Measurements from ENCODE around the gene RSPO3.

The RSPO3 gene

DNA sequence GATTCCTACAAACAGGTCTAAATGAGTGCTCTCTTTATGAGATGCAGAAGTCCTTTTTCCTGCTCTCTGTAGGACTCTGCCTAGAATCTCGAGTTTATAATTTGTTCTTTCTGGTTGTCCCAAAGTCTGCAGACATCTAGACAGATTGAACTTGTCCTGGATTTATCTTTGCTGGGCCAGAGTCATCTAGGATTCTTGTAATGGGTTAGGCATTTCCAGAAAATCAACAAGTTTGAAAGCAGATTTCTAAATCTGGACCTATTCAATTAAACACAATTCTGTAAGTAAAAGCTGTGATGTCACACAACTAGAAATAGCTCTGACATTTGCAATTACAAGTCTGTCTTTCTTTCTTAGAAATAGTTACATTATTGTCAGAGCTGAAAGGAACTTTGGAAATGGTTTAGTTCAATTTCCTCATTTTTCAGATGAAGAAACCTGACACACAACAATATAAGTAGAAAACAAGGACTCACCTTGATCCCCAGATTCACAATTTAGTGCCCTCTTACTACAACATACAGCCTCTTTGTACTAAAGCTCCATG is 4.2 kb upstream of the RSPO3 start:
- no peak for DNase-seq

GRCh38 chr6:127115084-127115655 is 3.3 kb upstream of the RSPO3 start:
- no peak for DNase-seq

GRCh38 chr6:127115746-127116145 is 2.7 kb upstream of the RSPO3 start:
- DNase-seq, result no peak

DNA sequence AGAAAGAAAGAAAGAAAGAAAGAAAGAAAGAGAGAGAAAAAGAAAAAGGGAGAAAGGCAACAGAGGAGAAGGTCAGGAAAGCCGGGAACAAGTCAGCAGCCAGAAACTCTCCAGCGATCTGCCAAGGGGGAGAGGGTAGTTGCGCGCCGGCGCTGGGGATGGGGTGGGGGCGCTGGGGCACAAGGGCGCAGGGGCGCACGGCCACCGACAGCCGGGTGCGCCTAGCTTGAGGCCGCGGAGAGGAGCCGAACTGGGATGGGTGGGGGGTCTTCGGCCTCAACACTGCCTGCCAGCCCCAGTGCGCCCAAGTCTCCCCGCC is 533 bp upstream of the RSPO3 start:
- DNase-seq, result no peak

- DNase-seq, result no peak
These were observed 891 bp downstream of the RSPO3 start for GRCh38 chr6:127119102-127120022.

DNA sequence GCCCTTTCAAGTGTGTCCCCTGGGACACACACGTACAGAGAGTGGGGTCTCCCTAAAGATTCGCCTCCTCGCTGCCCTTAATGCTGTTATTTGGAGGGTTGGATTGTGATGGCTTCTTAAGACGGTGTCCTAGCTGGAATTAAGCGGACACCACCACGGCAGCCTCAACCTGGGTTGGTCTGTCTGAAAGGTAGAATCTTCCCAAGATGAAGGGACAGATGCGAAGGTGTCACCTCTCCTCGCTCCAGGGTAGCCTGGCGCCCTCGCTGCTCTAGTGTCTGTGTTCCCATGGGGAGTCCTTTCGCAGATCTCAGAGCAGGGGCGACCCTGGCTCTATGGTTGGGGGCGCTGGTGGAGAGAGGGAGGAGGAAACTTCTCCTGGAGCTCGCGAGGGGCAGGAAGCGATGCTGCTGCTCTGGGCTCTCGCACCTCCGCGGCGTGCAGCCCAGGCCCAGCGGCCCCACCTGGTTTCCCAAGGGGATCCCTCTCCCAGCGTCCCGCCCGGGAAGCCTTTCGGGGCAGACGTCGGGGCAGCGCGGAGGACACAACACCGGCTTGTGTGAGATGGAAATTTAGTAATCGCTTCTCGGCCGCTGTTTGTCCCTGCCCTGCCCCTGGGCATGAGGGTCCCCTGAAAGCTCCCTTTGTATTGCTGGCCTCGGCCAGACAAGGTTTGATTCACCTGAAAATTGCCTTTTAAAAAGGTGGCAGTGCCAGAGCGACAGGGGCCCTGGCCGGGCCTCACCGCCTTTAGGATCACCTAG is 1.7 kb downstream of the RSPO3 start:
- no peak for DNase-seq

DNA sequence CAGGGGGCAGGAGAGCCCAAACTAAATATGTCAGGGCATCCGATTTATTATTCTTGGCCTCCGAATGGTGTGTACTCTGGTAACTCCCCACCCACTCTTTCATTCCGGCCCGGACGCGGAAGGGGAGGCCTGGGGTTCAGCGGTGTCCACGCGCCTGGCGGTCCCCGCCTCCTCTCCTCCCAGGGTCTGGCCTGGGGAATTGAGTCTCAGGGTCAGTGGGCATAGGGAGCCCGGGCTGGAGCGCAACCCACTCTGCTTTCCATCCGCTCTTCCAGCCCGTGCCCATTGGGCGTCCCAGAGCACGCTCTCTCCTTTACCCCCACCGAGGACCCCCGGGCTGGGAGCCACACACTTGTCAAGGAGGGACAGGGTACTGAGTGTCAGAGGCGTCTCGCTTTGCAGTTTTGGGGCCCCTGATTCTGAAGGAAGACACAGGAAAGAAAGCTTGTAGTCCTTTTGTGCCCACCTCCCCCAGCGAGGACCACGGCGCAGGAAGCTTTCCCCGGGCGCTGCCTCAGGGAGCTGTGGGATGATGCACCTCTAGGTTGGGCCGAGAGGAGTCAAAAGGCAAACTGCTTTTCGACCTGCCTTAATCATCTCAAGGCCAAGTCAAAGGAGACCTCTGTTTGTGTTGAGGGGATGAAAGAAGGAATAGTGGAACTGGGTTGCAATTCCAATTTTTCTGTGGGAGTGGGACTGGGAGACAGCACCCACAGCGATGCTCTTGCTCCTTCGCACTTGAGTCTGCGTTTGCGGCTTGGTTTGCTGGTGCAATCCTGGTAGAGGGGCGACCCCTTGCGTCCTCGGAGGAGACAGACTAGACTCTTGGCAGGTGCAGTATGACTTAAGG is 2.5 kb downstream of the RSPO3 start:
- peak; percentile 20 for DNase-seq

GRCh38 chr6:127121637-127121960 is 3.1 kb downstream of the RSPO3 start:
- no peak for DNase-seq

GRCh38 chr6:127124172-127124571 is 5.7 kb downstream of the RSPO3 start:
- no peak for DNase-seq

DNA sequence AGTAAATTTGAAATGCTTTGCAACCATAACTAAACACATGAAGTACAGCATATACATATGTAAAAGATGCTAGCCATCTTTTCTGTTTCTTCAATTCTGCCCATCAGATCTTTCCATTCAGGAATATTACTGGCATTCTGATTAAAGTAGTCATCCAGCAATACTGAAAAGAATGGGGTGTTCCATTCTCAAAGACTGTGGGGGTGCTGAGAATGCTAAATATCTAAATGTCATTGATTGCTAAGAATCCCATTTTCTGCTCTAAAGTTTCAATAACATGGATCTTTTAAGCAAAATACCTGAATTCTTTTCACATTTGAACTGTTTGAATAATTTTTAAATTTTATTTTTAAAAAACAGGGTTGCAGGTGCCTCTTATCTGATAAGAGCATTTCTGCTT is 6.2 kb downstream of the RSPO3 start:
- no peak for DNase-seq

- no peak for DNase-seq
These were observed 9.6 kb downstream of the RSPO3 start for GRCh38 chr6:127128066-127128465.

- DNase-seq, result no peak
These were observed 10.8 kb downstream of the RSPO3 start for GRCh38 chr6:127129251-127129650.

DNA sequence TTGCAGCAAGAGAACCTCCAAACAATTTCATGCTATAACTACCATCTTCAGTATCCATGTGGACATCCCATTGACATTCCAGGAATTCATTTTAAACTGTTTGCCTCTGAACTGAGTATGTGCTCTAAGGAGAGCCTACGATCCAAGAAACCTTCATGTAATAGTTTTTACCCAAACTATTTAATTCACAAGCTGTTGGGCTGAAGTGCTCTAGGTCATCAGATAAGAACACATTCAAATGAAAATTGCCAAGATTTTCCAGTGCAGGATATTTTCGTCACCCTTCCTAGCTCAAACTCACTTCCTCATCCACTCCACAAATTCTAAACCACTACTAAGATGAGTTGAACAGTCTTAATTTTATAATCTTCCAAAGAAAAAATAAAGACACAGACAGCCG is 12.8 kb downstream of the RSPO3 start:
- DNase-seq, result no peak

DNA sequence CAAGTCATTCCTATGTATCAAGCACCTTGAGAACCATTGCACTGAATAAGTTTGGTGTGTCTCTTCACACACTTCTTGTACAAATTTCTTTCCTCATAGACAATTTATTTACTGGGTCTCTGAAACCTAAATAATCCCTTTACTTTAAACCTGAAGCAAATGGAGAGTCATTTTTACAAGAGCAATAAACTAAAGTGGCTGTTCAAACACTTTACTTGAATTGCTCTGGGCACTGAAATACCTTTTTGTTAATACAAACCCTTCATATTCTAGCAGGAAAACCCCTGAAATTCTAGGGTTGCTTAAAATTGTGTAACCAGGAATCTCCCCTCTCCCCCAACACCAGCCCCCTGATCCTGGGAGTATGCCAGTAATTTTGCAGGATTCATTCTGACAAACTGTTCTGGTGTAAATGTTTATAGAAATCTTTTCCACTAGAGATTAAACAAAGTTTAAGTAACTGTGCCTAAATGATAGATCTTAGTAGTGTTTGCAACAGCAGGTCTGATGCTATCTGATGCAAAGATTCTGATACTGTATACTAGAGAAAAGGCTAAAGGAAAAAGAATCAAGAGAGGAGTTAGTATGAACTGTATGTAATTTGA is 13.4 kb downstream of the RSPO3 start:
- DNase-seq, result no peak

- DNase-seq, result no peak
These were observed 15.7 kb downstream of the RSPO3 start for GRCh38 chr6:127134136-127134535.

DNA sequence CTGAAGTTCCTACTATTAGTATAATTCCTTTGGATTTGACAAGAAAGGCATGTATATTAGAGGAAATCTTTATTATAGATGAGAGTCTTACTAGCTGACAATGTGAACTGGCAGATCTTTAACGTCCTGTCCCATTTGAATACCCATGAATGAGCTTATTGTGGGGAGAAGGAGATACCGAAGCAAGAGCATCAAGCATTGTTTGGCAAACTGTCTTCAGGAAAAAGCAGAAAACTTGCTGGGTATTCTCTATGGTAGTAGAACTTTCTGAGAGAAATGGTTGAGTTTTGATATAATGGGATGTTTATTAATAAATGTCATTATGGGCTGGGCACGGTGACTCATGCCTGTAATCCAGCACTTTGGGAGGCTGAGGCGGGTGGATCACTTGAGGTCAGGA is 18.3 kb downstream of the RSPO3 start:
- no peak for DNase-seq

GRCh38 chr6:127146932-127147331 is 28.5 kb downstream of the RSPO3 start:
- no peak for DNase-seq

DNA sequence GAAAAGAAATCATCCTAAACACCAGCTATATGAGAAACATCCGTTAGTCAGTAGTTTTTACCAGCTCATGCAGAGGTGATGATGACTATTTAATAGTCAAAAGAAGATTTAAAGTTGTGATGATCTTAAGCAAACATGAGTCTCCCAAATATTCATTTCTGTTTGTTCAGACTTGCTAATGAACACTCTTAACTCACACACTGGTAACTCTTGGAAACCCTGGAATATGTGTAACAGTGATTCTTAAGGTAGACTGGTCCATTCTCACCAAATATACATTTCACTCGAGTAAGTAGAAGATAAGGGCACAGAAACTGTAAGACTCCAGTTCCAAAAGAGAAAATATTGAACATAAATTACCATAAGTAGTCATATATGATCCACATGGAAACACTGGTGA is 29.1 kb downstream of the RSPO3 start:
- DNase-seq, result no peak

GRCh38 chr6:127148511-127148910 is 30.0 kb downstream of the RSPO3 start:
- DNase-seq, result no peak

GRCh38 chr6:127154509-127154908 is 36.0 kb downstream of the RSPO3 start:
- DNase-seq, result no peak

- no peak for DNase-seq
These were observed 42.0 kb downstream of the RSPO3 start for GRCh38 chr6:127160484-127160883.

DNA sequence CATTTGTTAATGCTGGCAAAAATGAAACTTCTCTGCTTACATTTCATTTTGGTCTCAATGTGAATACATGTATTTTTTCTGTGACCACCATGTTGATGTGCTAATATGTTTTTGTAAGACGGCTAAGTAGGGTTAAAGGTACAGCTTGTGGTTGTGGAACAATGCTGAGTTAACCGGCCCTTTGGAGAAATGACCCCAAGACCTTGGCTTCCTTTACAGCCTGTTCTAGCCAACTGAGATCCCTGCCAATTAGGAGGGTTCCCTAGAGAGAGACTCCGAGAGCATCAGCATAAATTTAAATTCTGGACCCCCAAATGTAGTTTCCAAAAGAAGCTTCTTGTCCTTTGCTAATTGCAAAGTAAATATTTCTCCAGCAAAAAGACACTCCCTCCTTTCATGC is 44.4 kb downstream of the RSPO3 start:
- no peak for DNase-seq

DNA sequence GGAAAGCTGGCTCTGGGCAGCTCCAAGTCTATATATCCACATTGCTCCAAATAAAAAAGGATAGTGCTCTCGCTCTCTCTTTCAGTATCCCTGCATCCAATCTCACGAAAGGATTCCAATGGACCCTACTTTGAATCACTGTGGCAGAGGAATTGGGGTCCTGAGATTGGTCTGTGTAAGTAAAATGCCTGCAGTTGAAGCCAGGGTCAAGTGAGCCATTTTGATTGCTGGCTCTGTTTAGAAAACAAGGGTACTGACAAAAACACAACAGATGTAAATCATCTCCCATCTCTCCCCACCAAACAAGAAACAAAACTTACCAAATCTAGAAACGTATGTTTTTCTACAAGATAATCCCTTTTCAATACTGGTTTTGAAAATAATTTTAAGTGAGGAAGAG is 45.6 kb downstream of the RSPO3 start:
- no peak for DNase-seq
